ENCODE measurements around the gene IL6. TPM values are rescaled to one million over a fixed set of nuclear protein-coding genes. Genes with fewer than 3 reads are reported as not detected.

Gene IL6
- total and polyA plus RNA-seq, 2 of the 13 experiments (the other 11 are each of a cell fraction or from before 2014, with no cell fraction given), result not detected

DNA sequence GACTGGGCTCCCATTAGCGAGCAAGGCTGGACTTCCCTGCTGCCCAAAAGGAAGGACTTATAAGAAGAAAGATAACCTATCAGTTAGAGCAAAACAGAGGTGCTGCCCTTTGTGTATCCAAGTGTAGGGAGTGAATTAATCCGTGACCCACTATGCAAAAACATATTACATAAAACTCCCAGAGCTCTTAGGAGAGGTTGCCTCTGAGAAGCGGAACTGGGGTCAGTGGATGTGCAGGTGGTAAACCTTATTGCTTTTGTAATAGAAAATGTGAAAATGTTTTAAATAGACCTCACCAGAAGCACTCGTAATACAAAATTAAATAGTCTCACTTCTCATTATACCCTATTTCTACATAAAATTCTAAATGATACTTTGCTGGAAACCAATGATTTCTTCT lies 17.1 kb upstream of the IL6 start (continued):
- no peak for TF ChIP-seq ZNF883 (CRISPR knock-in tag; IDR thresholded peaks at IDR 0.05; ENCODE audit: not compliant biosample characterization)

DNA sequence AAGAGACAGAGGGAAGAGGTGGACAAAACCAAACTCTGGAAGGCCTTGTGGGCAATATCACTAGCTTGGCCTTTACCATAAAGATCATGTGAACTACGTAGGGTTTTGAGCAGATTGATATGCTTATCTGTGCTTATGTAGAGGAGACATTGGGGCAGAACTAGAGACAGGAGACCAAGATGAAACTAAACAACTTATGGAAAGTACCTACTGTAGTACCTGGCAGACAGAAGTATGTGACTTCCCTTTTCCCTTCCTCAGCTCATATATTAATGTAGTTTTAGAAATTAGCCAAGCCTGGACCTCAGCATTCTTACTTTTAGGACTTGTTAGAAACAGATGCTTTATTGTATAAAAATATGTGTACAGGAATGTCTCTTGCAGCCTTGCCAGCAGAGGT lies 14.0 kb upstream of the IL6 start:
- 0% methylated on average over 1 of the region's 1 CpG for WGBS (ENCODE audit: low lambda C conversion rate)
- DNase-seq (ENCODE audit: low spot score) (no peak), ATAC-seq (no peak), FAIRE-seq (no peak)
- Histone ChIP-seq H3K9me3 (ENCODE audit: low read length) (no peaks in the 10 kb centered on the region), H3K27ac (ENCODE audit: extremely low read length, insufficient read depth, low read length) (no peak overlapping the region), H3K4me2 (ENCODE audit: low read depth, low read length) (no peak overlapping the region), H4K20me1 (ENCODE audit: insufficient read depth, low read length) (no peaks in the 10 kb centered on the region), H3K4me1 (ENCODE audit: insufficient read depth, low read length) (no peaks in the 10 kb centered on the region), H3K9ac (ENCODE audit: insufficient read depth, low read depth, low read length) (no peak overlapping the region), H2AFZ (ENCODE audit: low read length) (no peak overlapping the region), H3K4me3 (replicated peaks in 1 of 3; ENCODE audit: insufficient read depth in 1 of 3, low read depth in 2 of 3, low read length in 3 of 3) (no peak overlapping the region), H3K79me2 (ENCODE audit: insufficient read depth, low read length) (no peaks in the 10 kb centered on the region), H3K27me3 (ENCODE audit: control insufficient read depth in 1 of 2, insufficient read depth in 2 of 2, low read length in 2 of 2) (peaks cover 0 to 2% of the 10 kb centered on the region in 2 experiments; a peak in 2 of 5 replicates), H3K36me3 (replicated peaks in 1 of 2; ENCODE audit: control insufficient read depth in 1 of 2, insufficient read depth in 2 of 2, low read length in 2 of 2) (no peaks in the 10 kb centered on the region)
- in situ Hi-C loops (cut with HindIII; ENCODE audit: extremely low pct_ligation_motif_present, low pct_unique_long_range_greater_than_20kb) (no loop called here), intact Hi-C loops (cut with micrococcal nuclease; ENCODE audit: unreplicated experiment) (no loop called here)
- CTCF ChIA-PET (ENCODE audit: low intra/inter-chr PET ratio, low total read pairs), result no interaction called here
- POLR2A ChIA-PET, result no interaction called here
- BruUV-seq (replicated peaks), result no TSS peak
- TF ChIP-seq ZNF552 (CRISPR knock-in tag; IDR thresholded peaks at IDR 0.05; ENCODE audit: borderline replicate concordance) (no peak), JARID2 (CRISPR knock-in tag; IDR thresholded peaks at IDR 0.05; ENCODE audit: insufficient replicate concordance) (no peak), BHLHE40 (IDR thresholded peaks at IDR 0.05; ENCODE audit: low read length) (no peak), SATB2 (CRISPR knock-in tag; IDR thresholded peaks at IDR 0.05) (no peak), MTA3 (CRISPR knock-in tag; IDR thresholded peaks at IDR 0.05) (no peak), NFE2L2 (IDR thresholded peaks at IDR 0.05; ENCODE audit: low read length) (no peak), SMARCC2 (IDR thresholded peaks at IDR 0.05) (no peak), ZNF703 (CRISPR knock-in tag; IDR thresholded peaks at IDR 0.05; ENCODE audit: borderline replicate concordance) (no peak), GPN1 (CRISPR knock-in tag; IDR thresholded peaks at IDR 0.05; ENCODE audit: borderline replicate concordance) (no peak), ARID2 (CRISPR knock-in tag; IDR thresholded peaks at IDR 0.05; ENCODE audit: borderline replicate concordance) (no peak)
- TF ChIP-seq, protein P1, sequence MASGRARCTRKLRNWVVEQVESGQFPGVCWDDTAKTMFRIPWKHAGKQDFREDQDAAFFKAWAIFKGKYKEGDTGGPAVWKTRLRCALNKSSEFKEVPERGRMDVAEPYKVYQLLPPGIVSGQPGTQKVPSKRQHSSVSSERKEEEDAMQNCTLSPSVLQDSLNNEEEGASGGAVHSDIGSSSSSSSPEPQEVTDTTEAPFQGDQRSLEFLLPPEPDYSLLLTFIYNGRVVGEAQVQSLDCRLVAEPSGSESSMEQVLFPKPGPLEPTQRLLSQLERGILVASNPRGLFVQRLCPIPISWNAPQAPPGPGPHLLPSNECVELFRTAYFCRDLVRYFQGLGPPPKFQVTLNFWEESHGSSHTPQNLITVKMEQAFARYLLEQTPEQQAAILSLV (CRISPR knock-in tag; IDR thresholded peaks at IDR 0.05; ENCODE audit: borderline replicate concordance), result no peak
- TF ChIP-seq, protein P2, sequence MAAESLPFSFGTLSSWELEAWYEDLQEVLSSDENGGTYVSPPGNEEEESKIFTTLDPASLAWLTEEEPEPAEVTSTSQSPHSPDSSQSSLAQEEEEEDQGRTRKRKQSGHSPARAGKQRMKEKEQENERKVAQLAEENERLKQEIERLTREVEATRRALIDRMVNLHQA (CRISPR knock-in tag; IDR thresholded peaks at IDR 0.05), result no peak
- TF ChIP-seq, protein P3, sequence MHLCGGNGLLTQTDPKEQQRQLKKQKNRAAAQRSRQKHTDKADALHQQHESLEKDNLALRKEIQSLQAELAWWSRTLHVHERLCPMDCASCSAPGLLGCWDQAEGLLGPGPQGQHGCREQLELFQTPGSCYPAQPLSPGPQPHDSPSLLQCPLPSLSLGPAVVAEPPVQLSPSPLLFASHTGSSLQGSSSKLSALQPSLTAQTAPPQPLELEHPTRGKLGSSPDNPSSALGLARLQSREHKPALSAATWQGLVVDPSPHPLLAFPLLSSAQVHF (CRISPR knock-in tag; IDR thresholded peaks at IDR 0.05), result no peak

Measured in HepG2 (cell line).